Mesothelial cell of epicardium (in vitro differentiated cells): ENCODE results near the gene C22orf23. TPM values are rescaled to one million over a fixed set of nuclear protein-coding genes. Genes with fewer than 3 reads are reported as not detected.

ENCODE experiments used
- DNase-seq, 2 experiments: peaks; one replicate each; pipeline ENCODE4 v3.0.0; 2021; ENCODE audit warnings: low spot score in 2 of 2; ENCODE audit not compliant: unreplicated experiment in 2 of 2
- H3K27ac Mint-ChIP-seq: 2 replicates; pipeline ENCODE4 v1.8.0; 2021; ENCODE audit warnings: mixed read lengths
- H3K27me3 Mint-ChIP-seq: 2 replicates; pipeline ENCODE4 v1.8.0; 2021; ENCODE audit warnings: low read depth, mixed read lengths
- H3K36me3 Mint-ChIP-seq: 2 replicates; pipeline ENCODE4 v1.8.0; 2021; ENCODE audit warnings: mixed read lengths
- H3K4me1 Mint-ChIP-seq: 2 replicates; pipeline ENCODE4 v1.8.0; 2021; ENCODE audit warnings: mixed read lengths
- H3K4me3 Mint-ChIP-seq: 2 replicates; pipeline ENCODE4 v1.8.0; 2021; ENCODE audit warnings: mild to moderate bottlenecking, moderate library complexity, mixed read lengths
- H3K9me3 Mint-ChIP-seq: 2 replicates; pipeline ENCODE4 v1.8.0; 2021; ENCODE audit warnings: mixed read lengths
- CTCF ChIP-seq: fragments of 200-600 bp; sonication (generic); IDR thresholded peaks from one replicate; pipeline ENCODE4 v1.5.0; 2021; ENCODE audit warnings: antibody characterized with exemption; ENCODE audit not compliant: unreplicated experiment
- total RNA-seq: library from RNA; stranded (reverse); gene quantifications from 3 replicates; pipeline ENCODE4 v1.2.1, GENCODE V29; 2021

Gene C22orf23
- total RNA-seq, 1 donor from 2014 or later, result 0.40 TPM

GRCh38 chr22:37971475-37972434 lies 18.4 kb upstream of the C22orf23 start:
- peak overlapping the region; percentile 47 for H3K27ac Mint-ChIP-seq
- no peaks in the 10 kb centered on the region for H3K9me3 Mint-ChIP-seq
- DNase-seq, result no peak
- no peaks in the 10 kb centered on the region for H3K27me3 Mint-ChIP-seq
- TF ChIP-seq CTCF, result no peak
- H3K4me3 Mint-ChIP-seq, result no peak overlapping the region
- peaks cover 21% of the 10 kb centered on the region for H3K36me3 Mint-ChIP-seq
- peaks cover 11% of the 10 kb centered on the region for H3K4me1 Mint-ChIP-seq

- no peak for DNase-seq
- H3K27me3 Mint-ChIP-seq, result no peaks in the 10 kb centered on the region
- peaks cover 18% of the 10 kb centered on the region for H3K36me3 Mint-ChIP-seq
- H3K4me1 Mint-ChIP-seq, result peaks cover 11% of the 10 kb centered on the region
- H3K9me3 Mint-ChIP-seq, result no peaks in the 10 kb centered on the region
- no peak overlapping the region for H3K27ac Mint-ChIP-seq
- TF ChIP-seq CTCF, result no peak
- no peak overlapping the region for H3K4me3 Mint-ChIP-seq
These were observed 17.5 kb upstream of the C22orf23 start for GRCh38 chr22:37970864-37971263.

DNA sequence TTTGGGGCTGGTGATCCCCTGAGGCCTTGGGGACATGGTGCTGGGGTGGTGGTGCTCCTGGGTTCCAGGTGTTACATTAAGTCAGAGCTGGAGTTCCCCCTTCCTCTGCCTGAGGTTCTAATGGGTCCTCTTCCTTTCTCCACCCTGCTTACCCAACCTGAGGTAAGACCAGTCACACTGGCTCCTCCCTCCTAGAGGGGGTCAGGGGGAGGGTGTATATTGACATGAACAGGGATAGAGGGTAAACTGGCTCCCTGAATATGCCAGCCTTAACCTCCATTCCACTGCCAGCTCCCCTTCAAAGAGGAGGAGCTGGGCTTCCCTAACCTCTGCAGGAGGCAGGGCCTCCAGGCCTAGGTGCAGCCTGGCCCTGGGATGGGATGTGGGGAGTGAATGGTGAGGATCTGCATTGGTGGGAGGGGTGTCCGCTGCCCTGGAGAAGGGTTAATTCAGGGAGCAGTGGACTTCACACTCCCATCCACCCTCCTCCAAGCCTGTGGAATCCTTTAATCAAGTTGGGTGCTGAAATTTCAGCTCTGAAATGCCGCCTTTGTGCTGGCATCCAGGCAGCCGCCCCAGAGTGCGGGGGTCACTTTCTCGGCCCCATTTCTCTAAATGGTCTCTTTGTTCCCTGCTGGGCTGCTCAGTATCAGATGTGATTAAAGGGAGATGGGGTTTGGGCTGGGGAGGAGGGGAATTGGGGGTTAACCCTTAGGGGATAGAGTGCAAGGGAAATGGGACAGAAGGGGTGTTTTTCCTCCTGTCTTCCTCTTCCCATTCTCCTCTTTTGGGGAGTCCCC lies 15.3 kb upstream of the C22orf23 start:
- H3K9me3 Mint-ChIP-seq, result no peaks in the 10 kb centered on the region
- no peak for DNase-seq
- peaks cover 21% of the 10 kb centered on the region for H3K36me3 Mint-ChIP-seq
- peaks cover 12% of the 10 kb centered on the region for H3K4me1 Mint-ChIP-seq
- TF ChIP-seq CTCF, result no peak
- H3K27me3 Mint-ChIP-seq, result no peaks in the 10 kb centered on the region
- H3K27ac Mint-ChIP-seq, result no peak overlapping the region
- H3K4me3 Mint-ChIP-seq, result no peak overlapping the region

- no peaks in the 10 kb centered on the region for H3K9me3 Mint-ChIP-seq
- H3K36me3 Mint-ChIP-seq, result peaks cover 21% of the 10 kb centered on the region
- H3K27ac Mint-ChIP-seq, result no peak overlapping the region
- no peaks in the 10 kb centered on the region for H3K27me3 Mint-ChIP-seq
- H3K4me3 Mint-ChIP-seq, result no peak overlapping the region
- no peak for DNase-seq
- no peak for TF ChIP-seq CTCF
- peaks cover 12% of the 10 kb centered on the region for H3K4me1 Mint-ChIP-seq
These were observed 14.4 kb upstream of the C22orf23 start for GRCh38 chr22:37967637-37968451.

DNA sequence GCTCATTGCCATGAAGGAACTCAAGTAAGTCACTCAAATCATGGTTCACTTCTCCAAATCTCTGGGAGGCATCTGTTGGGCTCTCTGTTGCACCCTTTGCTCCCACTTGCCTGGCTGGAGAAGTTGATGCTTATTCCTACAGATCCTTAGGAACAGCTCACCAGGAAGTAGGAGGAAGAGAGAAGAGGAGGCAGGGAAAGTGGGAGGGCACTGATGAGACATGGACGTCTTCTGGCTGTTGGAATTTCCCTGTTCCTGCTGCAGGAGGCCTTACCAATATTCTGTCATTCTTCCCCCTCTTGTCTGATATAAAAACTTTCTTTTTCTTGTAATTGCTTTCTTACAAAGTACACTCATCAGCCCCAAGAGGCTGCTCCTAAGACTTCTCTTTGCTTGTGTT lies 13.7 kb upstream of the C22orf23 start:
- Mint-ChIP-seq H3K27me3 (no peaks in the 10 kb centered on the region), H3K36me3 (peaks cover 24% of the 10 kb centered on the region), H3K9me3 (no peaks in the 10 kb centered on the region), H3K4me1 (peaks cover 7% of the 10 kb centered on the region), H3K4me3 (no peak overlapping the region), H3K27ac (no peak overlapping the region)
- TF ChIP-seq CTCF, result no peak
- DNase-seq, result no peak
